GM19193 (cell line): ENCODE measurements around the gene EED.

ENCODE experiments used
- POLR2A ChIP-seq: IDR thresholded peaks from 4 replicates; pipeline ENCODE4 v1.6.1; 2011; ENCODE audit not compliant: insufficient read depth, insufficient read length; ENCODE audit errors: extremely low read depth

Gene EED

DNA sequence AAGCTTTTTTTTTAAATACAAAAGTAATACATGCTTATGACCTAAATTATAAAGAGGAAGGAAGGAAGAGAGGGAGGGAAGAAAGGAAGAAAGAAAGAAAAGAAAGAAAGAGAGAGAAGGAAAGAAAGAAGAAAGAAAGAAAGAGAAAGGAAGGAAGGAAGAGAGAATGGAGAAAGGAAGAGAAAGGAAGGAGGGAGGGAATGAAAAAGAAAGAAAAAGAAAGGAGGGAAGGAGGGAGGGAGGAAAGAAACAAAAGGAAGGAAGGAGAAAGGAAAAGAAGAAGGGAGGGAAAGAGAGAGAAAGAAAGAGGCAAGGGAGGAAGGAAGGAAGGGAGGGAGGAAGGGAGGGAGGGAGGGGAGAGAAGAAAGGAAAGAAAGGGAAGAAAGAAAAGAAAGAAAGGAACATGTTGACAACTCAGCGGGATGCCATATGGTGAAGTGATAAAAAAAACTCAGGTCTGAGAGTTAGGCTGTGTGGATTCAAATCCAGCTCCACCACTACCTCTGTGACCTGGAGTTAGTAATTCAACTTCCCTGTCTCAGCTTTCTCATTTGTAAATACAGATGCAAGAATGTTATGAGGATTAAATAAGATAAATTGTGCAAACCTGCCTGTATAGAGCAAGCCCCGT, 9.6 kb upstream of the EED start:
- no peak for TF ChIP-seq POLR2A

DNA sequence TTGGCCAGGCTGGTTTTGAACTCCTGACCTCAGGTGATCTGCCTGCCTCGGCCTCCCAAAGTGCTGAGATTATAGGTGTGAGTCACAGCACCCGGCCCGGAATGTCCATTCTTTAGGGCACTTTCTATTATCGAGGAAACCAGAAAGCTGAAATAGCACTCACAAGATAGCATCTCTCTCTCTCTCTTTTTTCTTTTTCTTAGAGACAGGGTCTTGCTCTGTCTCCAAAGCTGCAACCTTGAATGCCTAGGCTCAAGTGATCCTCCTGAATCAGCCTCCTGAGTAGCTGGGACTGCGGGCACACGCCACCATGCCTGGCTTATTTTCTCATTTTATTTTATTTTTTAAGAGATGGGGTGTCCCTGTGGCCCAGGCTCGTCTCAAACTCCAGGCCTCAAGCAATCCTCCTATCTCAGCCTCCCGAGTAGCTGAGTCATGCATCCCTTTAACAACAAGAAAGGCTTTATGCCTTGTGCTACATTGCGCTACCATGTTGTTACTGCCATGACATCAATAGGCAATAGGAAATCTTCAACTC, 7.2 kb upstream of the EED start:
- no peak for TF ChIP-seq POLR2A

DNA sequence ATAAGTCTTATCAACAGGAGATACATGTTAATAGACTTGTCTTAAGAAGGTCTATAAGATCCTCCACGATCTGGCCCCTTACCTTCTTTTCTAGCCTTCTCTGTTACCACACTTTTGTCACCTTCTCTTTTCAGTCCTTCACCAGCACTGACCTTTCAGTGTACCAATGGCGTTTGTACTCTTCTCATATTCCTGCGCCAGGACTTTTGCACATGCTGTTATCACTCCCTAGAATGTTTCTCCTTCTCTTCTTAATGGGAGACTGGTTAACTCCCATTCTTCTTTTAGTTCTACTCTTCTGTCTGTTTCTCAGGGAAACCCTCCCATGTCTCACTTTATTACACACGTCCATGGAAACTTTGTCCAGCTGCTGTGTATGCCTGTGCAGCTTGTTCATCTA, 4.4 kb upstream of the EED start:
- no peak for TF ChIP-seq POLR2A

DNA sequence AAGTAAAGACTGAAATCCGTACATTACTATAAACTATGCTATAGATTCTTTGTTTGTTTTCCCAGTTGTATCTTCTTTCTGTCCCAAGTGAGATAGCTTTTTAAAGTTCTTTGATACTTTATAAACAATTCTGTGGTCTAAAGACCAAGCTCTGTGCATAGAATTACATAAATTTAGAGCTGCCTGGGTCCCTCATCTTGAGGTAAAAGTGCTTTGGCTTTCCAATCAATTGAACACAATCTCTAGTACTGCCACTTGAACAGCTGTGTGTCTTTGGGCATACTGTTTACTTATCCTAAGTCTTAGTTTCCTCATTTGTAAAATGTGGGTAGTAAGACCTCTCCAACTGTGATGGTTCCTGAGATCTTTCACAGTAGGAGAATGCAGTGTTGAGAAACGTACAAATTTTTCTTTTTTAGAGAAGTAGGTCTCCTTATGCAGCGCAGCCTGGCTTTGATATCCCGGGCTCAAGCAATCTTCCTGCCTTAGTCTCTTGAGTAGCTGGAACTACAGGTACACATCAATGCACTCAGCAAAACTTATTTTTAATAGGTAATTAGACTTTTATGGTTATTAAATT, 2.5 kb upstream of the EED start:
- no peak for TF ChIP-seq POLR2A

DNA sequence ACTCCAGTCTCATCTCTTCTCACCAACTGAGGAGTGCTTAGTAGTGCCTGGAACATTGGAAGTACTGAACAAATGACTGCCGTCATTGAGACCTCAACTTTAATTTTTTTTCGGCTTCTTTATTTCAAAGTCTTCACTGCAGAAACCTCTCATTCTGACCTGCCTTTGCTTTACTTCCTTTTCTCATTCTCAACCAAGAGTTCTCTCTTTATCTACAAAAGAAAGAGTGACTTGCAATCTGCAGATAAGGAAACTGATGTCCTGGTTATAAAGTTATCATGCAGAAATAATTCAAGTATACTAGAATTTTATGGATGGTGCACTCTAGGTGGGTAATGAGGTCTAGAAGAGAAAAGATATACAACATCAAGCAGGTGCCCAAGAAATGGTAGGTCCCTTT, 1.2 kb upstream of the EED start:
- no peak for TF ChIP-seq POLR2A

DNA sequence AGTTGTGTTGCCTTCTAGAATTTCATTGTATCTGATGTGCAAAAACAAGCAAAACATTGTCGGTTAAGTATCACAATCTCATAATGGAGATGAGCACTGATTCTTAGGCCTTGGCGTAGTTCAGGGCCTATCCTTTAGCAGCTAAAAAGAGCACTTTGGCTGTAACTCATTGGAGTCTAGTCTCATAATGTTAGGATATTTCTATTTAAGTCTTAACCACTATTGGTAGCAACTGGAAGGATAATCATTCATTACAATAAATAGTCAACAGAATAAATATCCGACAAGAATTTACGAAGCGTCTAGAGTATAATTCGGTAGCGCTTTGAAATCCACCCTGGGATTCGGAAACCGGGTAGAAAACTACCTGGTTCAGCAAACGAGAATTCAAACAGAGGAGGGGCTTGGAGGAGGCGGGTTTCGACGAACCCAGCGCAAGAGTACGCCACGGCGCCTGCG, 461 bp upstream of the EED start:
- TF ChIP-seq POLR2A = no peak

DNA sequence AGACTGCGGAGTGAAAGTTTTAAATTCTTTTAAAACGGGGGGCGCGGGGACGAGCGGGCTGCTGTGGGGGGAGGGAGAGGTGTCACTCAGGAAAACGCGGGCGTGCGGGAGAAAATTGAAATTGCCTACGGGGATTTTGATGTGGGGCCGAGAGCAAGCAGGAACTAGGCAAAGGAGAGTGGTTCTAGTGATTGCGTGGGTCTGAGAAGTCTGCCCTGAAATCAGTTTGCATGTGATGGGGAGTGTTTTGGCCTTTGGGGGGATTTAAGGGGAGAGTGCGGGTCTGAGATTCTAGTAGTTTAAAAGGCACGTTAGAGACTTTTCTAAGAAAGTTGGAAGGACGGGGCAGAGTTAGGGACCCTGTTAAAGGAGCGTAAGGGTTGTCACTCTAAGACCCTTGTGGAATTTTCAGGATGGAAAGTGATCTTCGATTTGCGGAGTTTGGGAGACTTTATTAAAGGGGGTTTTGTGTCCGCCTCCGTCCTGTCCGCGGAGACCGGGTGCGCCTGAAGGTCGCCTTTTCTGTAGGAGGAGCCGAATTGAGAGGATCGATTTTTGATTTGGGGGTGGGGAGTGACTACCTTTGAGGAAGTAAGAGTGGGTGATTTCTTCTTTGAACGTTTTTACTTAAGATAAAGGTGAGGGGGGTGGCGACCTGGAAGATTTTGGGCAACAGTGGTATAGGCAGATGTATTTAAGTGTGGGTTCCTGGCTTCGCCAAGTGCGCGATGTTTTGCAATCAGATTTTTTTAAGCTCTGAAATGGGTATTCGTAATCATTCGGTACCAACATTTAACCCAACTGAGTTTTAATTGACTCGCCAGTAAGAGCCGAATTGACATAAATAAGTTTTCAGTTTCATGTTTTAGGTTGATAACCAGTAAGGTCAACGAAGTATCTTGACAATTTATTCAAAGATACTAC, 1.1 kb downstream of the EED start:
- no peak for TF ChIP-seq POLR2A

DNA sequence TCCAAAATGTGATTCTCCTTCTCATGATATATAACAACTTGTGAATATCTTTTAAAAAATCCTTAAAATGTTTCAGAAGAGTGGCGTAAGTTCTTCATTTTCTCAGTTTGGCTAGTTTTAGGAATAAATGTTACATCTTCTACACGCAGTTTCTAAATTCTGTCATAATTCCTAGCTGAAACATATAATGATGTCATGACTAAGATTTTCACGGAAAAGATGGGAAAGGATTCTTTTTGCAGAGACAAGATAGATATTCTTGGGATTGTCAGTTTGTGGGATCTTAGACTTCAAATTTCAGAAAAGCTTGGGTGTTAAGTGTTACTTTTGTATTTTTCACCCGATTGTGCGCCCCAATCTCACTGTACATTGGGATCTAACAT, 1.7 kb downstream of the EED start:
- TF ChIP-seq POLR2A = no peak

DNA sequence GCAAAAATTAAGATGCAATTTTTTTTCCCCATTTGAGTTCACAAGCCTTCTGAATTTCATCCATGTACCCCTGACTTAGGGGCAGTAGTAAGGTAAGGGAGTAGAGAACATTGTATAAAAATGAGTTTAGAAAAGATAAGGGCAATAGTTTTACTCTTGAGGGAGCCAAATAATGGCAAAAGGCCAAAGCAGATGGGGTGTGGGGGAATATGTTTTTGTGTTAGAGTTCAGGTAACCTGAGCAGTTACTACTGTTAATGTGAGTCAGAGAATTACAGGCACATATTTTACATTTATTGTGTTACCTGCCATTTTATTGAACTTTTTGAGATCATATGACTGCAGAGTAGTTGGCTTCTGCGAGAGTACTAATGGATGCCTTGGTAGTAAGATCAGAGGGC, 3.1 kb downstream of the EED start:
- TF ChIP-seq POLR2A = no peak

DNA sequence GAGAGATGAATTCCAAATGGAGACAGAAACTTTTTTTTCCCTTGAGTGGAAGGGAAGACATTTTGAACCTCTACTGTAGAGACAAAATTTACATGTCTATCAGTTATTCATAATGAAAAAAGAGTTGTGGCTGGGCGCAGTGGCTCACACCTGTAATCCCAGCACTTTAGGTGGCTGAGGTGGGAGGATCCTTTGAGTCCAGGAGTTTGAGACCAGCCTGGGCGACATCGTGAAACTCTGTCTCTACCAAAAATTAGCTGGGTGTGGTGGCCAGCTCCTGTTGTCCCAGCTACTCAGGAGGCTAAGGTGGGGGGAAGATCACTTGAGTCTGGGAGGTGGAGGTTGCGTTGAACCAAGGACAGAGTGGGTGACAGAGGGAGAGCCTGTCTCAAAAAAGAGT, 4.1 kb downstream of the EED start:
- TF ChIP-seq POLR2A = no peak

DNA sequence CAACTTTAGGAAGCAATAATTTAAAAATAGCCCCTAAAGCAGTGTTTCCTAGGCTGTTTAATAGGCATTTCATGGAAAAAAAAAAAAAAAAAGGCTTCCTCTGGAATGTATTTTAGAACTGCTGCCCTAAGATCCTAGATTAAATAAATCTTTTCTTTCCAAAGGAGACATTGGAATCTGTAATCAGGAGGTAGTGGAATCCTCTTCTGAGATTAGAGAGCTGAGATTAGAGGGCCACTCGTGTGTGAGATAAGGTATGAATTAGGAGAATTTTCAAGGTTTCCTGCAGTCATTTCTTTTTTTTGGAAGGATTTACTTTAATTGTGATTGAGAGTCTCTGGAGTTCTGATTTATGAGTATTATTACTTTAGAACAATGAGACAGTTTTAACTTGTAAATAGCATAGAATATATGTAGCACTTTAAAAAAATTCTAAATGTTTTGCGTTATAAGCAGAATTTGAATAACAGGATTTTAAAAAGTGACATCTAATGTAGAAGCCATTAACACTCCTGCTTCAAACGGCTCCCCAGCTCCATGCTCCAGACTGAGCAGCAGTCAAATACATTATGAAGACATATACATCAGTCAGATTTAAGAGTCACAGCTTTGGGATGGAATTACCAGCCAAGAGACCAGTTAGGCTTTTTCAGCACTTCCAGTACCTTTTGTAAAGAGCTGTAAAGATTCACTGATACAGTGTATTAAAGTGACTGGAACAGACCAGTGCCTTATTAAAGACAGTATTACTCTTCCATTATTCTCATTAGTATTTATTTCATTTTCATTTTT, 5.0 kb downstream of the EED start:
- no peak for TF ChIP-seq POLR2A

DNA sequence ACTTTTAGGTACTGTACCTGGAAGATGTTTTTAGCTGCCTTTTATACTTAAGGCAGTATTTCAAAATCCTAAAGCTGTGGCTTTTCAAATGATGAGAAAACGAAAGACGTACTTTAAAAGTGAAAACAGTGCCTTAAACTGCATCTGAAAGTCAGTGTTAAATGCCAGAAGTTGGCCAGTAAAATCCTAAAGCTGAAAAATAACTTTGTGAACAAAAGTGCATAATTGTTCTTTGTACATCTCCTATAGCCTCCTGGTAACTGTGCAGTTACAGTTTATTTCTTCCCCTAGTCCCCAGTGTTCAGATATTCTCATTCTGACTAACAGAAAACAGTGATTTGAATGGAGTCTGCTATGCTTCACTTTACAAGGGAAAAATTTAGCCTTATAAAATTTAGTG, 6.8 kb downstream of the EED start:
- no peak for TF ChIP-seq POLR2A

DNA sequence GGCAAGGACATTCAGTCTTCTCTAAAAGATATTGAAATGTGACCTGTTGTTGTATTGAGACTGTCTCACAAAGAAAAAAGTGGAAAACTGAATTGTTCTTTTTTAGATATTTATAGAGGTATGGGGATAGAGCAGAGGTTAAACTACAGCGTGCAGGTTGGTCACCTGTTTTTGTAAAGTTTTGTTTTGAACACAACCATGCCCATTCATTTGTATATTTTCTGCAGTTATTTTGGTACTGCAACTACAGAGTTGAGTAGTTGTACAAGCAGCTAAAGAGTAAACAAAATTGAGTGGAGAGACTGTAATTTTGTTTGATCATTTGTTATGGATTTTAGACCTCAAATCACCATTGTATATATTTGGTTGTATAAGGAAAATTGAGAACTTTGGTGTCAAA, 11.3 kb downstream of the EED start:
- TF ChIP-seq POLR2A = no peak

DNA sequence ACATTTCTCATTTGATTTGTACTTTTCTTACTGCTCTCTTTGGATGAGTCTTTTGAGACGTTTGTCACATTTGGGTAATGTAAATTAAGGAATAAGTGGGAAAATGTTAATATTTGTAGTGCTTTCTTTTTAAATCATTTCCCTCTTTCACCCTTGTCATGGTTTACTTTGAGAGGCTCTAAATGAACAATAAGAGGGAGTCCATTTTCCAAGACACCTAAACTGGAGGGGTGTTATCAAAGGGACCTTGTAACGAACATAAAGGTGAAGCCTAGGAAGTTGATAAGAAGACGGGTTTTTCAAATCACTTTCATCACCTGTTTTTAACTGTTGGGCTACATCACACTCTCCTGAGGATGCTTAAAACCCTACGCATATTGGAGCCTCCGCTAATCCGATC, 12.1 kb downstream of the EED start:
- no peak for TF ChIP-seq POLR2A

DNA sequence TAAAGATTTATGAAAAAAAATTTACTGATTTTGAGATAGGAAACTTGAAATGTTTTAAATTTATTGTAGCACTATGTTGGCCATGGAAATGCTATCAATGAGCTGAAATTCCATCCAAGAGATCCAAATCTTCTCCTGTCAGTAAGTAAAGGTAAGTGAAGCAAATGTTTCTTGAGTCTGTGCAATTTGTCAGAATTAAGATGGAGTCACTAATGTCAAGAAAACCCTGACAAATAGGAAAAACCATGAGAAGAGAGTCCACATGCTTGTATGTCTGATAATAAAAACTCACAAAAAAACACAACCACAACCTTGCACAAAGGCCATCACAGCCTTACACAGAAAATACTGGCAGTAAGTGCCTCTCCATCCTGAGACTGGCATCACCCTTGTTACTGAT, 12.9 kb downstream of the EED start:
- no peak for TF ChIP-seq POLR2A

DNA sequence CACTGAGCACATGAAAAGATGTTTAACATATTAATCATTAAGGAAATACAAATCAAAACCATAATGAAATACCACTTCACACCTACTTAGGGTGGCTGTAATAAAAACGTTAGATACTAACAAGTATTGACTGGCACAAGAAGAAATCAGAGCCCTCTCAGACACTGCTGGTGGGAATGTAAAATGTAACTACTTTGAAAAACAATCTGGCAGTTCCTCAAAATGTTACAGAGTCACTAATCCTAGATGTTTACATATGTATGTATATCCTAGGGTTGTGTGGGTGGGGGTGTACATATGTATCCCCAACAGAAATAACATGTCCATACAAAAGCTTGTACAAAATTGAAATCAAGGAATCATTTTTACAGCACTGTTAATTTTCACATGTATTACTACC, 15.2 kb downstream of the EED start:
- no peak for TF ChIP-seq POLR2A

DNA sequence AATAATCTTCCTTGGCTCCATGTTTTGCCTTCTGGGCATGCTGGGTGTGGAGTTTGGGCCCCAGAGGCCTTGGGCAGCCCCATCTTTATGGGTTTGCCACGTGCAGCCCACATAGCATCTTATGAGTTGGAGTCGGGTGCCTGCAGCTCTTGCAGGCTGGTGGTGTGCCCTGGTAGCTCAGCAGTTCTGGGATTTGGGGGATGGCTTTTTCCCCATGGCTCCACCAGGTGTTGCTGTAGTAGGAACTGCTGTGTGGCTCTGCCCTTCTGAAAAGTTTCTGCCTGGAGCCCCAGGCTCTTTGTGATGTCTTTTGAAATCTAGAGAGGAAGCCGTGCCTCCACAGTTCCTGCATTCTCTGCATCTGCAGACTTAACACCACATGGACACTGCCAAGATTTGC, 16.8 kb downstream of the EED start:
- TF ChIP-seq POLR2A = no peak
